Prostate gland (tissue), 2 donors: ENCODE data around the gene SNAPC1. TPM values are rescaled to one million over a fixed set of nuclear protein-coding genes. Genes with fewer than 3 reads are reported as not detected.

Source experiments
- DNase-seq: peaks from one replicate; pipeline ENCODE4 v3.0.0-alpha.2; 2019; ENCODE audit warnings: low spot score
- H3K27ac ChIP-seq, 2 donors: fragments of 200-600 bp; sonication (generic); 2 replicates each; pipeline ENCODE4 v1.5.1; 2017 to 2019
- H3K27me3 ChIP-seq: fragments of 200-600 bp; sonication (generic); replicated peaks from 2 replicates; pipeline ENCODE4 v1.5.1; 2019; ENCODE audit not compliant: insufficient read depth
- H3K36me3 ChIP-seq, 2 donors: fragments of 200-600 bp; sonication (generic); 1 replicate in 1 of 2; 2 replicates in 1 of 2; pipeline versions ENCODE4 v1.5.1 to v1.8.1; 2017 to 2019
- H3K4me1 ChIP-seq: fragments of 200-600 bp; sonication (generic); replicated peaks from 2 replicates; pipeline ENCODE4 v1.5.1; 2019
- H3K4me3 ChIP-seq, 2 donors: fragments of 200-600 bp; sonication (generic); 2 replicates each; pipeline ENCODE4 v1.5.1; 2017 to 2019
- H3K9me3 ChIP-seq: fragments of 200-600 bp; sonication (generic); 2 replicates; pipeline ENCODE4 v1.5.1; 2017
- CTCF ChIP-seq, 4 experiments: fragments of 200-600 bp in 2 of 4; fragments of 450-650 bp in 2 of 4; sonication (generic) in 2 of 4; IDR thresholded peaks; 1 replicate in 3 of 4; 2 replicates in 1 of 4; pipeline ENCODE4 v1.5.1; 2016 to 2019; ENCODE audit warnings: antibody characterized with exemption in 4 of 4, mild to moderate bottlenecking in 2 of 4, moderate library complexity in 2 of 4
- POLR2A ChIP-seq: fragments of 450-650 bp; IDR thresholded peaks from one replicate; pipeline ENCODE4 v1.6.1; 2016; ENCODE audit warnings: antibody characterized with exemption, mild to moderate bottlenecking
- POLR2AphosphoS5 ChIP-seq: sonication (generic); formaldehyde crosslinking; IDR thresholded peaks from one replicate; pipeline ENCODE4 v1.6.1; 2017; ENCODE audit warnings: antibody characterized with exemption
- WGBS: methylation state at CpG from one replicate; pipeline ENCODE4 v1.1.5; 2018; 5-methylcytosine and 5-hydroxymethylcytosine counted together
- intact Hi-C: fragments of 100-400 bp; cut with DNase I; formaldehyde crosslinking; loops from one replicate; pipeline ENCODE4 v1.14.2; 2022
- total RNA-seq, 2 donors: library from RNA; depleted of rRNA; stranded (reverse); fragments of >200 nt; gene quantifications; one replicate each; pipeline ENCODE4 v1.1.0, GENCODE V29; 2016

SNAPC1 gene
- total RNA-seq, 2 donors from 2014 or later: 10.2 to 10.7 TPM

- Histone ChIP-seq H3K27ac (no peak overlapping the region), H3K36me3 (no peaks in the 10 kb centered on the region), H3K9me3 (no peaks in the 10 kb centered on the region), H3K27me3 (no peaks in the 10 kb centered on the region), H3K4me3 (no peak overlapping the region), H3K4me1 (no peaks in the 10 kb centered on the region)
- TF ChIP-seq POLR2A (no peak), POLR2AphosphoS5 (no peak), CTCF (IDR thresholded peaks at IDR 0.05) (no peak)
- no peak for DNase-seq
- intact Hi-C loops: no loop called here
- 79% methylated on average over 15 of the region's 15 CpGs for WGBS
Measured at GRCh38 chr14:61811882-61812346, 49.7 kb downstream of the SNAPC1 start.

GRCh38 chr14:61812347-61813095, 50.3 kb downstream of the SNAPC1 start, which contains the start of gene SYT16:
SYT16 (plus strand) TSS chr14:61812703.
- WGBS: 8% methylated on average over 44 of the region's 95 CpGs
- no peak for DNase-seq
- H3K4me3 ChIP-seq: peak within 1 kb of the TSS; percentile 40 to 50
- no peaks in the 10 kb centered on the region for H3K4me1 ChIP-seq
- H3K27me3 ChIP-seq: no peaks in the 10 kb centered on the region
- H3K27ac ChIP-seq: peak within 1 kb of the TSS in 1 of 2 donors; percentile 14
- TF ChIP-seq CTCF (IDR thresholded peaks at IDR 0.05): no peak
- TF ChIP-seq POLR2AphosphoS5: no peak
- TF ChIP-seq POLR2A: no peak
- no peaks in the 10 kb centered on the region for H3K36me3 ChIP-seq
- intact Hi-C loops: no loop called here
- H3K9me3 ChIP-seq: no peaks in the 10 kb centered on the region

GRCh38 chr14:61813096-61813606, 50.9 kb downstream of the SNAPC1 start:
- peak; percentile 36 for DNase-seq
- TF ChIP-seq POLR2AphosphoS5: no peak
- no peak for TF ChIP-seq CTCF (IDR thresholded peaks at IDR 0.05)
- no peak for TF ChIP-seq POLR2A
- peak overlapping the region; percentile 40 to 50 for H3K4me3 ChIP-seq
- H3K4me1 ChIP-seq: no peaks in the 10 kb centered on the region
- no peaks in the 10 kb centered on the region for H3K27me3 ChIP-seq
- H3K9me3 ChIP-seq: no peaks in the 10 kb centered on the region
- H3K36me3 ChIP-seq: no peaks in the 10 kb centered on the region
- WGBS: 12% methylated on average over 17 of the region's 25 CpGs
- peak overlapping the region in 1 of 2 donors; percentile 14 for H3K27ac ChIP-seq
- intact Hi-C loops: no loop called here

- intact Hi-C loops: no loop called here
- no peak overlapping the region for H3K4me3 ChIP-seq
- H3K4me1 ChIP-seq: no peaks in the 10 kb centered on the region
- 98% methylated on average over 2 of the region's 2 CpGs for WGBS
- TF ChIP-seq POLR2AphosphoS5: no peak
- TF ChIP-seq CTCF (IDR thresholded peaks at IDR 0.05): no peak
- no peak for TF ChIP-seq POLR2A
- H3K27ac ChIP-seq: no peak overlapping the region
- H3K27me3 ChIP-seq: no peaks in the 10 kb centered on the region
- no peaks in the 10 kb centered on the region for H3K9me3 ChIP-seq
- no peaks in the 10 kb centered on the region for H3K36me3 ChIP-seq
- no peak for DNase-seq
Measured at GRCh38 chr14:61822458-61822857, 60.2 kb downstream of the SNAPC1 start.
